ENCODE results near the gene ANKZF1. TPM values are rescaled to one million over a fixed set of nuclear protein-coding genes. Genes with fewer than 3 reads are reported as not detected.

ANKZF1 gene
- total RNA-seq, 1 donor from 2014 or later = 43.8 TPM

GRCh38 chr2:219266232-219266631 lies 36.6 kb downstream of the ANKZF1 start:
- no peaks in the 10 kb centered on the region for H4K20me1 ChIP-seq (ENCODE audit: insufficient read depth, low read length)
- H2AFZ ChIP-seq (ENCODE audit: low read depth, low read length) = no peak overlapping the region
- FAIRE-seq (no peak), DNase-seq (ENCODE audit: low read depth) (no peak)
- H3K27ac ChIP-seq (ENCODE audit: low read depth, low read length) = no peak overlapping the region
- no peaks in the 10 kb centered on the region for H3K9me3 ChIP-seq (ENCODE audit: insufficient read depth, low read depth, low read length)
- no peak overlapping the region for H3K4me3 Mint-ChIP-seq (ENCODE audit: unreplicated experiment)
- no peaks in the 10 kb centered on the region for H3K36me3 Mint-ChIP-seq (ENCODE audit: low read depth, unreplicated experiment)
- no peaks in the 10 kb centered on the region for H3K79me2 ChIP-seq (ENCODE audit: insufficient read depth, low read length)
- H3K9ac ChIP-seq (ENCODE audit: low read length) = no peak overlapping the region
- no peaks in the 10 kb centered on the region for H3K4me1 ChIP-seq (ENCODE audit: insufficient read depth, low read length)
- peaks cover 10% of the 10 kb centered on the region for H3K27me3 ChIP-seq (ENCODE audit: insufficient read depth, low read length)
- H3K27me3 Mint-ChIP-seq (ENCODE audit: low read depth, unreplicated experiment) = peaks cover 28% of the 10 kb centered on the region
- H3K9me3 Mint-ChIP-seq (ENCODE audit: unreplicated experiment) = no peaks in the 10 kb centered on the region
- no peak for TF ChIP-seq EZH2 (IDR thresholded peaks at IDR 0.05; ENCODE audit: insufficient read depth, low read length)
- TF ChIP-seq CTCF (IDR thresholded peaks at IDR 0.05; ENCODE audit: insufficient read depth, low read depth, low read length) = no peak
- H3K4me2 ChIP-seq (ENCODE audit: low read length) = no peak overlapping the region
- no peaks in the 10 kb centered on the region for H3K36me3 ChIP-seq (ENCODE audit: insufficient read depth, low read length)
- H3K27ac Mint-ChIP-seq (ENCODE audit: unreplicated experiment) = no peak overlapping the region
- H3K4me3 ChIP-seq (ENCODE audit: insufficient read depth, low read depth, low read length) = no peak overlapping the region
- peaks cover 7% of the 10 kb centered on the region for H3K4me1 Mint-ChIP-seq (ENCODE audit: low read depth, unreplicated experiment)

- Mint-ChIP-seq H3K4me1 (ENCODE audit: low read depth, unreplicated experiment) (peaks cover 5% of the 10 kb centered on the region), H3K9me3 (ENCODE audit: unreplicated experiment) (no peaks in the 10 kb centered on the region), H3K27me3 (ENCODE audit: low read depth, unreplicated experiment) (peaks cover 23% of the 10 kb centered on the region), H3K27ac (ENCODE audit: unreplicated experiment) (no peak overlapping the region), H3K36me3 (ENCODE audit: low read depth, unreplicated experiment) (no peaks in the 10 kb centered on the region), H3K4me3 (ENCODE audit: unreplicated experiment) (no peak overlapping the region)
- H3K4me2 ChIP-seq (ENCODE audit: low read length) = no peak overlapping the region
- no peaks in the 10 kb centered on the region for H3K36me3 ChIP-seq (ENCODE audit: insufficient read depth, low read length)
- H3K27ac ChIP-seq (ENCODE audit: low read depth, low read length) = no peak overlapping the region
- H3K27me3 ChIP-seq (ENCODE audit: insufficient read depth, low read length) = peaks cover 4% of the 10 kb centered on the region
- H3K9me3 ChIP-seq (ENCODE audit: insufficient read depth, low read depth, low read length) = no peaks in the 10 kb centered on the region
- H3K4me3 ChIP-seq (ENCODE audit: insufficient read depth, low read depth, low read length) = no peak overlapping the region
- no peaks in the 10 kb centered on the region for H4K20me1 ChIP-seq (ENCODE audit: insufficient read depth, low read length)
- no peak overlapping the region for H2AFZ ChIP-seq (ENCODE audit: low read depth, low read length)
- no peaks in the 10 kb centered on the region for H3K4me1 ChIP-seq (ENCODE audit: insufficient read depth, low read length)
- no peaks in the 10 kb centered on the region for H3K79me2 ChIP-seq (ENCODE audit: insufficient read depth, low read length)
- no peak for DNase-seq (ENCODE audit: low read depth)
- no peak for FAIRE-seq
- no peak overlapping the region for H3K9ac ChIP-seq (ENCODE audit: low read length)
- no peak for TF ChIP-seq CTCF (IDR thresholded peaks at IDR 0.05; ENCODE audit: insufficient read depth, low read depth, low read length)
- TF ChIP-seq EZH2 (IDR thresholded peaks at IDR 0.05; ENCODE audit: insufficient read depth, low read length) = no peak
Observed at GRCh38 chr2:219266886-219267285, 37.3 kb downstream of the ANKZF1 start.

GRCh38 chr2:219268294-219268693 lies 38.7 kb downstream of the ANKZF1 start:
- peaks cover 5% of the 10 kb centered on the region for H3K4me1 Mint-ChIP-seq (ENCODE audit: low read depth, unreplicated experiment)
- H3K9me3 Mint-ChIP-seq (ENCODE audit: unreplicated experiment) = no peaks in the 10 kb centered on the region
- no peak for DNase-seq (ENCODE audit: low read depth)
- H2AFZ ChIP-seq (ENCODE audit: low read depth, low read length) = no peak overlapping the region
- H4K20me1 ChIP-seq (ENCODE audit: insufficient read depth, low read length) = no peaks in the 10 kb centered on the region
- H3K4me3 ChIP-seq (ENCODE audit: insufficient read depth, low read depth, low read length) = no peak overlapping the region
- no peak overlapping the region for H3K4me3 Mint-ChIP-seq (ENCODE audit: unreplicated experiment)
- H3K4me1 ChIP-seq (ENCODE audit: insufficient read depth, low read length) = peaks cover under 1% of the 10 kb centered on the region
- no peak for FAIRE-seq
- H3K79me2 ChIP-seq (ENCODE audit: insufficient read depth, low read length) = no peaks in the 10 kb centered on the region
- no peaks in the 10 kb centered on the region for H3K9me3 ChIP-seq (ENCODE audit: insufficient read depth, low read depth, low read length)
- TF ChIP-seq CTCF (IDR thresholded peaks at IDR 0.05; ENCODE audit: insufficient read depth, low read depth, low read length) (no peak), EZH2 (IDR thresholded peaks at IDR 0.05; ENCODE audit: insufficient read depth, low read length) (no peak)
- no peak overlapping the region for H3K4me2 ChIP-seq (ENCODE audit: low read length)
- no peaks in the 10 kb centered on the region for H3K36me3 ChIP-seq (ENCODE audit: insufficient read depth, low read length)
- H3K27ac Mint-ChIP-seq (ENCODE audit: unreplicated experiment) = no peak overlapping the region
- H3K27ac ChIP-seq (ENCODE audit: low read depth, low read length) = no peak overlapping the region
- no peaks in the 10 kb centered on the region for H3K36me3 Mint-ChIP-seq (ENCODE audit: low read depth, unreplicated experiment)
- H3K27me3 Mint-ChIP-seq (ENCODE audit: low read depth, unreplicated experiment) = peaks cover 23% of the 10 kb centered on the region
- no peak overlapping the region for H3K9ac ChIP-seq (ENCODE audit: low read length)
- peaks cover 4% of the 10 kb centered on the region for H3K27me3 ChIP-seq (ENCODE audit: insufficient read depth, low read length)

Data from astrocyte (in vitro differentiated cells and primary cell).